Hematopoietic multipotent progenitor cell treated with erythropoietin and hydrocortisone succinate and interleukin-3 and kit ligand, for 4 days (in vitro differentiated cells): ENCODE results near the gene ADARB1.

Experiments used
- DNase-seq: peaks from one replicate; pipeline ENCODE4 v3.0.0-alpha.2; 2015

Gene ADARB1

GRCh38 chr21:45055861-45056260, 18.5 kb upstream of the ADARB1 start:
- no peak for DNase-seq

- no peak for DNase-seq
Measured at GRCh38 chr21:45056296-45056904, 18.0 kb upstream of the ADARB1 start.

GRCh38 chr21:45056917-45057560, 17.3 kb upstream of the ADARB1 start:
- DNase-seq, result no peak

- no peak for DNase-seq
Measured at GRCh38 chr21:45057886-45058285, 16.5 kb upstream of the ADARB1 start.

GRCh38 chr21:45059121-45059520, 15.3 kb upstream of the ADARB1 start:
- no peak for DNase-seq

- DNase-seq, result no peak
Measured at GRCh38 chr21:45060089-45060488, 14.3 kb upstream of the ADARB1 start.

- no peak for DNase-seq
Measured at GRCh38 chr21:45060675-45061311, 13.6 kb upstream of the ADARB1 start.

- no peak for DNase-seq
Measured at GRCh38 chr21:45064091-45064490, 10.3 kb upstream of the ADARB1 start.

GRCh38 chr21:45064618-45065399, 9.6 kb upstream of the ADARB1 start:
- DNase-seq, result no peak

GRCh38 chr21:45067462-45068285, 6.7 kb upstream of the ADARB1 start:
- peak; percentile 76 for DNase-seq

GRCh38 chr21:45069085-45069484, 5.3 kb upstream of the ADARB1 start:
- no peak for DNase-seq

- no peak for DNase-seq
Measured at GRCh38 chr21:45069711-45070110, 4.7 kb upstream of the ADARB1 start.

GRCh38 chr21:45071078-45071873, 3.1 kb upstream of the ADARB1 start:
- no peak for DNase-seq

GRCh38 chr21:45071874-45072737, 2.3 kb upstream of the ADARB1 start:
- no peak for DNase-seq

- DNase-seq, result no peak
Measured at GRCh38 chr21:45072738-45073300, 1.6 kb upstream of the ADARB1 start.

GRCh38 chr21:45073301-45074047, 906 bp upstream of the ADARB1 start:
- peak; percentile 67 for DNase-seq

- peak; percentile 53 for DNase-seq
Measured at GRCh38 chr21:45074818-45075595, 627 bp downstream of the ADARB1 start.

GRCh38 chr21:45075596-45076244, 1.3 kb downstream of the ADARB1 start:
- DNase-seq, result no peak
